ENCODE results near the gene PPP2R2D. TPM values are rescaled to one million over a fixed set of nuclear protein-coding genes. Genes with fewer than 3 reads are reported as not detected.
"Not testable (repeated sequence)": the region's sequence is repeated elsewhere in the genome, so short reads cannot be mapped to it uniquely, and the experiment has no call there.

The PPP2R2D gene
- total and polyA plus RNA-seq, 9 donors: 26.7 to 62.9 (median 42.0) TPM

- peak; percentile 58 to 76 (median 65) for DNase-seq
Observed at GRCh38 chr10:131911451-131911850, 10.6 kb downstream of the PPP2R2D start.

DNA sequence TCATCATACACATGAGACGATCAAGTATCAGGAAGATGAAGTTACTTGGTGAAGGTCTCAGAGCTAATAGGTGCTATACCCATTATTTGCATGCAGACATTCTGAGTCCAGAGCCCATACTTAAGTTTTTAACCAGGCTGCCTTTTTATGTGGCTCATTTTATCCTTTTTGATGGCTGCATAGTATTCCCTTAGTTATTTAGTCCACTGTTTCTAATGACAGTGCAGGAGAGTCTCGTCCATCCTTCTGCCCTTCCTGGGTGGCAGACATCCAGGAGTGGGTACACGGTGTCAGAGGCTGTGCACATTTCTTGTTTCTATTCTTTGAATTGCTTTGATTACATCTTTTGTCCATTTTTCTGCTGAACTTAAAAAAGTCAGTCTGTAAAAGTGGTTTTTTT, 11.8 kb downstream of the PPP2R2D start:
- H3K4me3 ChIP-seq: no peak overlapping the region
- H3K9me3 ChIP-seq: no peaks in the 10 kb centered on the region
- H3K27me3 ChIP-seq: no peaks in the 10 kb centered on the region
- peak in 1 of 5 donors; percentile 23 for DNase-seq
- peaks cover 39% of the 10 kb centered on the region for H3K4me1 ChIP-seq (ENCODE audit: insufficient read depth)
- intact Hi-C loops (cut with DNase I): no loop called here
- 88 to 97% (median 92%) methylated on average over 3 of the region's 3 CpGs for WGBS, 3 donors
- peak overlapping the region in 1 of 2 donors; percentile 79 for H3K27ac ChIP-seq
- TF ChIP-seq EP300 (IDR thresholded peaks at IDR 0.05): no peak
- no peak for TF ChIP-seq POLR2A (IDR thresholded peaks at IDR 0.05)
- TF ChIP-seq, protein P1, sequence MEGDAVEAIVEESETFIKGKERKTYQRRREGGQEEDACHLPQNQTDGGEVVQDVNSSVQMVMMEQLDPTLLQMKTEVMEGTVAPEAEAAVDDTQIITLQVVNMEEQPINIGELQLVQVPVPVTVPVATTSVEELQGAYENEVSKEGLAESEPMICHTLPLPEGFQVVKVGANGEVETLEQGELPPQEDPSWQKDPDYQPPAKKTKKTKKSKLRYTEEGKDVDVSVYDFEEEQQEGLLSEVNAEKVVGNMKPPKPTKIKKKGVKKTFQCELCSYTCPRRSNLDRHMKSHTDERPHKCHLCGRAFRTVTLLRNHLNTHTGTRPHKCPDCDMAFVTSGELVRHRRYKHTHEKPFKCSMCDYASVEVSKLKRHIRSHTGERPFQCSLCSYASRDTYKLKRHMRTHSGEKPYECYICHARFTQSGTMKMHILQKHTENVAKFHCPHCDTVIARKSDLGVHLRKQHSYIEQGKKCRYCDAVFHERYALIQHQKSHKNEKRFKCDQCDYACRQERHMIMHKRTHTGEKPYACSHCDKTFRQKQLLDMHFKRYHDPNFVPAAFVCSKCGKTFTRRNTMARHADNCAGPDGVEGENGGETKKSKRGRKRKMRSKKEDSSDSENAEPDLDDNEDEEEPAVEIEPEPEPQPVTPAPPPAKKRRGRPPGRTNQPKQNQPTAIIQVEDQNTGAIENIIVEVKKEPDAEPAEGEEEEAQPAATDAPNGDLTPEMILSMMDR (IDR thresholded peaks at IDR 0.05): no peak
- H3K36me3 ChIP-seq: no peaks in the 10 kb centered on the region

More at GRCh38 chr10:131911451-131911850, 10.6 kb downstream of the PPP2R2D start:
- Histone ChIP-seq H3K9me3 (no peaks in the 10 kb centered on the region), H3K4me3 (no peak overlapping the region), H3K27ac (peak overlapping the region in 1 of 2 donors; percentile 79), H3K36me3 (no peaks in the 10 kb centered on the region), H3K4me1 (ENCODE audit: insufficient read depth) (peaks cover 39% of the 10 kb centered on the region), H3K27me3 (no peaks in the 10 kb centered on the region)
- WGBS, 3 donors: 7 to 28% (median 14%) methylated on average over 9 of the region's 9 CpGs
- TF ChIP-seq EP300 (IDR thresholded peaks at IDR 0.05): no peak
- TF ChIP-seq POLR2A (IDR thresholded peaks at IDR 0.05): peak; percentile 24
- intact Hi-C loops (cut with DNase I): no loop called here

DNA sequence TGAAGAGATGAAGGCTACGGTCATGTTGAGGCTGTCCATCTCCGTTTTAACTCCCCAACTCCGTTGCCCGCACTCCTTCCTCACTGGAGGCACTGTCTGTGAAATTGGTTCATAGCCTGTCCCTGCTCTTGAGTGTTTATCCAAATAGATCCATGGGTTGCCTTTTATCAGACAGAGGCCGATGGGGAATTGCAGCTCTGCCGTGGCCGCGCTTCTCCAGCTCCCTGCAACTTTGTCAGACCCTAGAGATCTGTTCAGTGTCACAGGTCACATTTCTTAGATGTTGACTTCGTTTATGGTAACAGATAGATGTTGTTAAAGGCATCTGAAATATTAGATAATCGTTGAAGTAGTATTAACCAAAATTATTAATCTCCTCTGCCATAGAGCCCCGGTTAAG, 14.7 kb downstream of the PPP2R2D start:
- peak in 2 of 5 donors; percentile 7 to 10 for DNase-seq
- TF ChIP-seq POLR2A (IDR thresholded peaks at IDR 0.05): no peak
- TF ChIP-seq EP300 (IDR thresholded peaks at IDR 0.05): no peak
- TF ChIP-seq, protein P1 (IDR thresholded peaks at IDR 0.05): no peak
- WGBS, 3 donors: 78 to 85% (median 81%) methylated on average over 11 of the region's 11 CpGs

GRCh38 chr10:131915990-131916766, 15.4 kb downstream of the PPP2R2D start:
- WGBS, 3 donors: 91 to 93% (median 93%) methylated on average over 19 of the region's 19 CpGs
- no peaks in the 10 kb centered on the region for H3K27me3 ChIP-seq
- peaks cover 18% of the 10 kb centered on the region for H3K4me1 ChIP-seq (ENCODE audit: insufficient read depth)
- no peak overlapping the region for H3K4me3 ChIP-seq
- peak in 1 of 5 donors; percentile 30 for DNase-seq
- H3K9me3 ChIP-seq: no peaks in the 10 kb centered on the region
- H3K36me3 ChIP-seq: no peaks in the 10 kb centered on the region
- no peak for TF ChIP-seq POLR2A (IDR thresholded peaks at IDR 0.05)
- TF ChIP-seq, protein P1 (IDR thresholded peaks at IDR 0.05): no peak
- TF ChIP-seq EP300 (IDR thresholded peaks at IDR 0.05): no peak
- intact Hi-C loops (cut with DNase I): no loop called here
- no peak overlapping the region for H3K27ac ChIP-seq

More for the DNA sequence above, 14.7 kb downstream of the PPP2R2D start:
- H3K4me1 ChIP-seq (ENCODE audit: insufficient read depth): peaks cover 23% of the 10 kb centered on the region
- H3K27me3 ChIP-seq: no peaks in the 10 kb centered on the region
- H3K27ac ChIP-seq: no peak overlapping the region
- no peaks in the 10 kb centered on the region for H3K9me3 ChIP-seq
- no peaks in the 10 kb centered on the region for H3K36me3 ChIP-seq
- H3K4me3 ChIP-seq: no peak overlapping the region
- intact Hi-C loops (cut with DNase I): no loop called here

DNA sequence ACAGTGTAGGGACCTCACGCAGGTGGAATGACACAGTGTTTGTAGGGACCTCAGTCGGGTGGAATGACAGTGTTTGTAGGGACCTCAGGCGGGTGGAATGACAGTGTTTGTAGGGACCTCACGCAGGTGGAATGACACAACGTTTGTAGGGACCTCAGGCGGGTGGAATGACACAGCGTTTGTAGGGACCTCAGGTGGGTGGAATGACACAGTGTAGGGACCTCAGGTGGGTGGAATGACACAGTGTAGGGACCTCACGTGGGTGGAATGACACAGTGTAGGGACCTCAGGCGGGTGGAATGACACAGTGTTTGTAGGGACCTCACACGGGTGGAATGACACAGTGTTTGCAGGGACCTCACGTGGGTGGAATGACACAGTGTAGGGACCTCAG, 16.0 kb downstream of the PPP2R2D start:
- H3K27ac ChIP-seq; H3K36me3 ChIP-seq; intact Hi-C loops (cut with DNase I); H3K27me3 ChIP-seq; H3K4me3 ChIP-seq; DNase-seq; H3K9me3 ChIP-seq: not testable (repeated sequence)
- H3K4me1 ChIP-seq (ENCODE audit: insufficient read depth): peaks cover 19% of the 10 kb centered on the region
- 87 to 91% (median 89%) methylated on average over 10 to 11 of the region's 11 CpGs for WGBS, 3 donors

DNA sequence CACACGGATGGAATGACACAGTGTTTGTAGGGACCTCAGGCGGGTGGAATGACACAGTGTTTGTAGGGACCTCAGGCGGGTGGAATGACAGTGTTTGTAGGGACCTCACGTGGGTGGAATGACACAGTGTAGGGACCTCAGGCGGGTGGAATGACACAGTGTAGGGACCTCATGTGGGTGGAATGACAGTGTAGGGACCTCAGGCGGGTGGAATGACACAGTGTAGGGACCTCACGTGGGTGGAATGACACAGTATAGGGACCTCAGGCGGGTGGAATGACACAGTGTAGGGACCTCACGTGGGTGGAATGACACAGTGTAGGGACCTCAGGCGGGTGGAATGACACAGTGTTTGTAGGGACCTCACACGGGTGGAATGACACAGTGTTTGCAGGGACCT, 16.7 kb downstream of the PPP2R2D start:
- H3K36me3 ChIP-seq; H3K4me3 ChIP-seq; H3K27ac ChIP-seq; H3K9me3 ChIP-seq; DNase-seq; H3K27me3 ChIP-seq; intact Hi-C loops (cut with DNase I): not testable (repeated sequence)
- 88 to 97% (median 93%) methylated on average over 10 to 11 of the region's 11 CpGs for WGBS, 3 donors
- H3K4me1 ChIP-seq (ENCODE audit: insufficient read depth): peaks cover 14% of the 10 kb centered on the region

GRCh38 chr10:131919461-131919860, 18.7 kb downstream of the PPP2R2D start:
- DNase-seq; H3K4me1 ChIP-seq (ENCODE audit: insufficient read depth); H3K9me3 ChIP-seq; H3K27ac ChIP-seq; H3K27me3 ChIP-seq; H3K36me3 ChIP-seq; intact Hi-C loops (cut with DNase I); H3K4me3 ChIP-seq: not testable (repeated sequence)
- 91 to 95% (median 95%) methylated on average over 14 of the region's 14 CpGs for WGBS, 3 donors
